ENCODE measurements around the gene CLEC3B.

GRCh38 chr3:45002720-45003119 lies 23.4 kb upstream of the CLEC3B start:
- TF ChIP-seq CTCF (IDR thresholded peaks at IDR 0.05) (no peak), POLR2A (IDR thresholded peaks at IDR 0.05) (no peak), POLR2AphosphoS5 (IDR thresholded peaks at IDR 0.05; ENCODE audit: insufficient read depth in 1 of 2, low read depth in 1 of 2) (no peak)
